ENCODE data around the gene BRD4. TPM values are rescaled to one million over a fixed set of nuclear protein-coding genes. Genes with fewer than 3 reads are reported as not detected.

BRD4 gene
- total RNA-seq, 1 donor from 2014 or later, result 104 TPM

DNA sequence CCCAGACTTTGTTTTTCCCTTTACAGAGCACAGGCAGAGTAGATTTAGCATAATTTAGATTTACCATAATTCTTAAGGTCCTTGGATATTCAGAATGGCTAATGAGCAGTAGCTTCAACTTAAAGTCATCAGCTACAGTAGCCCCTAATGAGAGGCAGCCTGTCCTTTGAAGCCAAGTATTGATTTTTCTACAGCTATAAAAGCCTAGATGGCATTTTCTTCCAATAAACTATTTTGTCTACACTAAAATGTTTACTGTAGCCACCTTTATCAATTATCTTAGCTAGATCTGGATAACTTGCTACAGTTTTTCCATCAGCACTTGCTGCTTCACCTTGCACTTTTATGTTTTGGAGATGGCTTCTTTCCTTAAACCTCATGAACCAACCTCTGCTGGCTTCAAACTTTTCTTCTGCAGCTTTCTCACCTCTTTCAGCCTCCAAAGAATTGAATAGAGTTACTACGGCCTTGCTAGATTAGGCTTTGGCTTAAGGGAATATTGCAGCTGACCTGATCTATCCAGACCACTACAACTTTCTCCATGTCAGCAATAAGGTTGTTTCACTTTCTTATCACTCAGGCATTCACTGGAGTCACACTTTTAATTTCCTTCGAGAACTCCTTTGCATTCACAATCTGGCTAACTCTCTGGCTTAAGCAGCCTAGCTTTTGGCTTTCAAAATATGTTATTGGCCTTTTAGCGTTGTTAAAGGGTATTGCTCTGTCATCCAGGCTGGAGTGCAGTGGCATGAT, 26.6 kb downstream of the BRD4 start:
- H3K4me1 ChIP-seq, result peaks cover 83% of the 10 kb centered on the region
- no peak overlapping the region for H3K27ac ChIP-seq
- DNase-seq (no peak), ATAC-seq (no peak)
- H3K4me3 ChIP-seq, result no peak overlapping the region
- no peak for TF ChIP-seq CTCF (IDR thresholded peaks at IDR 0.05)
- intact Hi-C loops (cut with DNase I), result no loop called here
- H3K27me3 ChIP-seq (ENCODE audit: low read depth), result no peaks in the 10 kb centered on the region
- no peaks in the 10 kb centered on the region for H3K9me3 ChIP-seq
- H3K36me3 ChIP-seq, result no peaks in the 10 kb centered on the region

DNA sequence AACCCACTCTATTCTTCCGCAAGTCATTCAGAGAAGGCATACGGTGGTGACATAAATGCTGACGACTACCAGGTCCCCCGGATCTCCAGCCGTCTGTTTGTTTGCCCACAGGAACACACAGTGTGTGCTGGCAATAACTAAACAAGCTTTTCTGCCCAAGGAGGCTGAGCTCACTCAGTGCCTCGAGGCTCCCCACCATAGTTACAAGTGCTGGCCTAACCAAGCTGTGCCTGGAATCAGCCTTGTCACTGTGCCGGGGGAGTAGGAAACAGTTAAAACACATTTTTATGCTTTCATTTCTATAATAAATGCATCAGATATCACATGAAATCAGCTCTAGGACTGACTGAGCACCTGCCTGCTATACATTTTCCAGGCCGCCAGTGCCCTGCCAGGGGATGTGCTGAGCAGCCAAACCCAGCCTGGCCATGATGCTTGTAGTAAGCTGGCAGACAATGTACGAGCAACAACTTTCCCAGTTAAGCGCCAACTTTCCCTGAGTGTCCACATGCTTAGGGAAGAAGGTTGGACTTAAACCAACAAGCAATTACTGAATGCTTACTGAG, 28.1 kb downstream of the BRD4 start:
- Histone ChIP-seq H3K27ac (no peak overlapping the region), H3K4me1 (peaks cover 85% of the 10 kb centered on the region), H3K4me3 (no peak overlapping the region), H3K27me3 (ENCODE audit: low read depth) (no peaks in the 10 kb centered on the region), H3K36me3 (no peaks in the 10 kb centered on the region), H3K9me3 (no peaks in the 10 kb centered on the region)
- TF ChIP-seq CTCF (IDR thresholded peaks at IDR 0.05), result no peak
- intact Hi-C loops (cut with DNase I), result no loop called here
- ATAC-seq (peak in 1 of 2 donors; percentile 34), DNase-seq (no peak)

GRCh38 chr19:15303105-15303780, 29.1 kb downstream of the BRD4 start:
- Histone ChIP-seq H3K27me3 (ENCODE audit: low read depth) (no peaks in the 10 kb centered on the region), H3K36me3 (no peaks in the 10 kb centered on the region), H3K27ac (no peak overlapping the region), H3K9me3 (no peaks in the 10 kb centered on the region), H3K4me1 (peaks cover 93% of the 10 kb centered on the region), H3K4me3 (no peak overlapping the region)
- DNase-seq (no peak), ATAC-seq (peak in 1 of 2 donors; percentile 46)
- no peak for TF ChIP-seq CTCF (IDR thresholded peaks at IDR 0.05)
- intact Hi-C loops (cut with DNase I), result no loop called here

DNA sequence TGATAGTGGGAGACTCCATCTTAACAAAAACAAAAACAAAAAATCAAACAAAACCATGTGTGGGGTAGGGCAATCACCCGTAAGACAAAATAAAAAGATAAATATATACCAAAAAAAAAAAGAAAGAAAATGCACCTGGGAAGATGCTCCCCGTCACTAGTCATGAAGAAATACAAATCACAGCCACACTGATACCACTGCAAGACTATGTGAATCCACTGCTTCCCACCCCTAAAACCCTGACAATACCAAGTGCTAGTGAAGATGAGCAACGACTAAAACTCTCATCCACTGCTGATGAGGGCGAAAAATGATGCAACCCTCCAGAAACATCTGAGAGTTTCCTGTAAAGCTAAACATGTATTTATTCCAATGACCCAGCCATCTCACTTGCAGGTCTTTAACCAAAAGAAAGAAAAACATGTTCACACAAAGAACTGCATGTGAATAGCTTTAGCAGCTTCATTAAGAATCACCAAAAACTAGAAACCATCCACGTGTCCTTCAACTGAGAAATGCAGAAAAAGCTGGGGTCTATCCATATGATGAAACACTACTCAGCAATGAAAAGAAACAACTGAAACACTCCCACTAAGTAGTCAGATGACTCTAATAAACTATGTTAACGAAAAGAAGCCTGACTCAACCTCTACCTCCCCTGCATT, 31.7 kb downstream of the BRD4 start:
- Histone ChIP-seq H3K27me3 (ENCODE audit: low read depth) (no peaks in the 10 kb centered on the region), H3K4me1 (peaks cover 98% of the 10 kb centered on the region), H3K27ac (no peak overlapping the region), H3K9me3 (no peaks in the 10 kb centered on the region), H3K36me3 (no peaks in the 10 kb centered on the region), H3K4me3 (no peak overlapping the region)
- ATAC-seq (no peak), DNase-seq (no peak)
- no peak for TF ChIP-seq CTCF (IDR thresholded peaks at IDR 0.05)
- intact Hi-C loops (cut with DNase I), result no loop called here

DNA sequence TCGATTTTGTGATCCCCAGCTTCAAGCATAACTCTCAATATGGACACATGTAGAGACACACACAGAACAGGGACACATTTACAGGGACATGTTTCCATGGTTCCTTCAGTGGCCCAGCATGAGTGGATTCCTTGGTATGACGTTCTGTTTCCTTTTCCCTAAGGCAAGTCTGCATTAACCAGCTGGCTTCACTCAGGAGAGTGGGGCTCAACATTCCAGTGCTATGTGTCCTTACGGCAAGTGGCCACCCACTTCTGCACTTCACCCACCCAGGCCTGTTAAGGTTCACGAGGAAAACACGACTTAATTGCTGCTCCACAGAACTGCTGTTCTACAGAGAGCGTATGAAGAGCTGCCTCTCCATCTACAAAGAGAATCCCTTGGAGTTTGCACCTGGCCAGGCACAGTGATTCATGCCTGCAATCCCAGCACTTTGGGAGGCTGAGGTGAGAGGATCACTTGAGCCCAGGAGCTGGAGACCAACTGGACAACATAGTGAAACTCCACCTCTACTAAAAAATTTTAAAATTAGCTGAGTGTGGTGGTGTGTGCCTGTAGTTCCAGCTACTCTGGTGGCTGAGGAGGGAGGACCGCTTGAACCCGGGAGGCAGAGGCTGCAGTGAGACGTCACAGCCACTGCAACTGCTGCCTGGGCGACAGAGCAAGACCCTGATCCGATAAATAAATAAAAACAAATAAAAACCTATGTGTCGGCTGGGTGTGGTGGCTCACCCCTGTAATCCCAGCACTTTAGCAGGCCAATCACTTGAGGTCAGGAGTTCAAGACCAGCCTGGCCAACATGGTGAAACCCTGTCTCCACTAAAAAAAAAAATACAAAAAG, 32.5 kb downstream of the BRD4 start:
- intact Hi-C loops (cut with DNase I), result no loop called here
- TF ChIP-seq CTCF (IDR thresholded peaks at IDR 0.05), result no peak
- Histone ChIP-seq H3K4me1 (peaks cover 97% of the 10 kb centered on the region), H3K4me3 (no peak overlapping the region), H3K27me3 (ENCODE audit: low read depth) (no peaks in the 10 kb centered on the region), H3K9me3 (no peaks in the 10 kb centered on the region), H3K36me3 (no peaks in the 10 kb centered on the region), H3K27ac (peak overlapping the region; percentile 73)
- DNase-seq, result no peak
- ATAC-seq, result peak; percentile 62 to 72

All from lower lobe of right lung (tissue), 2 donors.